Uterus (tissue), 4 donors: ENCODE results near the gene TRAF5. TPM values are rescaled to one million over a fixed set of nuclear protein-coding genes. Genes with fewer than 3 reads are reported as not detected.
A peak's percentile ranks its signal among the peaks of the same experiment; 100 is the strongest.

Source experiments
- DNase-seq, 2 donors: peaks; one replicate each; pipeline ENCODE4 v3.0.0-alpha.2; 2019 to 2020
- H3K27ac ChIP-seq, 2 donors: fragments of 200-600 bp; sonication (generic); 1 replicate in 1 of 2; 2 replicates in 1 of 2; pipeline ENCODE4 v1.5.1; 2016 to 2018
- H3K27me3 ChIP-seq, 2 donors: fragments of 200-600 bp; sonication (generic); one replicate each; pipeline ENCODE4 v1.5.1; 2018 to 2019; ENCODE audit warnings: control low read depth in 1 of 2
- H3K36me3 ChIP-seq, 2 donors: fragments of 200-600 bp; sonication (generic); one replicate each; pipeline ENCODE4 v1.5.1; 2019; ENCODE audit warnings: control low read depth in 1 of 2
- H3K4me1 ChIP-seq, 2 donors: fragments of 200-600 bp; sonication (generic); one replicate each; pipeline ENCODE4 v1.5.1; 2018 to 2019; ENCODE audit warnings: control low read depth in 1 of 2
- H3K4me3 ChIP-seq, 2 donors: fragments of 200-600 bp; sonication (generic); 1 replicate in 1 of 2; 2 replicates in 1 of 2; pipeline ENCODE4 v1.5.1; 2018 to 2019; ENCODE audit warnings: mild to moderate bottlenecking in 1 of 2
- H3K9me3 ChIP-seq, 2 donors: fragments of 200-600 bp; sonication (generic); one replicate each; pipeline ENCODE4 v1.5.1; 2019; ENCODE audit warnings: control low read depth in 1 of 2
- CTCF ChIP-seq, 4 experiments: fragments of 200-600 bp in 2 of 4; fragments of 450-650 bp in 2 of 4; sonication (generic) in 2 of 4; IDR thresholded peaks; one replicate each; pipeline ENCODE4 v1.5.1; 2016 to 2019; ENCODE audit warnings: antibody characterized with exemption in 4 of 4, mild to moderate bottlenecking in 2 of 4, moderate library complexity in 1 of 4
- POLR2A ChIP-seq, 2 donors: fragments of 450-650 bp; IDR thresholded peaks; one replicate each; pipeline ENCODE4 v1.6.1; 2016; ENCODE audit warnings: antibody characterized with exemption in 2 of 2, mild to moderate bottlenecking in 1 of 2, moderate library complexity in 1 of 2
- intact Hi-C: fragments of 100-400 bp; cut with DNase I; formaldehyde crosslinking; loops from one replicate; pipeline ENCODE4 v1.15.1; 2023; ENCODE audit warnings: low total_unique reads
- total RNA-seq, 4 donors: library from RNA; depleted of rRNA in 3 of 4; stranded (reverse); fragments of >200 nt in 3 of 4; gene quantifications; one replicate each; pipeline versions ENCODE4 v1.1.0 to v1.2.4, GENCODE V29; 2014 to 2023
- donor health status: DM: yes; HTN: yes; CAD: no.

TRAF5 gene
- total RNA-seq, 4 donors from 2014 or later = 17.1 to 98.6 (median 53.3) TPM

- intact Hi-C loops = no loop called here
- no peak for TF ChIP-seq CTCF (IDR thresholded peaks at IDR 0.05)
- peak in 1 of 2 donors; percentile 2 for TF ChIP-seq POLR2A (IDR thresholded peaks at IDR 0.05)
- H3K27me3 ChIP-seq = no peaks in the 10 kb centered on the region
- peak; percentile 31 to 46 for DNase-seq
- peak overlapping the region; percentile 51 to 89 for H3K4me3 ChIP-seq
- peak overlapping the region; percentile 87 to 88 for H3K27ac ChIP-seq
- peaks cover 0 to 8% of the 10 kb centered on the region in 2 donors for H3K4me1 ChIP-seq
- H3K9me3 ChIP-seq = no peaks in the 10 kb centered on the region
- H3K36me3 ChIP-seq = no peaks in the 10 kb centered on the region
These were observed 801 bp downstream of the TRAF5 start for GRCh38 chr1:211327346-211327921.

GRCh38 chr1:211328084-211328694, 1.6 kb downstream of the TRAF5 start:
- Histone ChIP-seq H3K27ac (peak overlapping the region; percentile 87 to 88), H3K9me3 (no peaks in the 10 kb centered on the region), H3K36me3 (no peaks in the 10 kb centered on the region), H3K4me1 (peaks cover 0 to 8% of the 10 kb centered on the region in 2 donors), H3K4me3 (peak overlapping the region; percentile 51 to 89), H3K27me3 (no peaks in the 10 kb centered on the region)
- no peak for DNase-seq
- intact Hi-C loops = no loop called here
- TF ChIP-seq POLR2A (IDR thresholded peaks at IDR 0.05) = no peak
- no peak for TF ChIP-seq CTCF (IDR thresholded peaks at IDR 0.05)

- H3K4me1 ChIP-seq = peaks cover 0 to 8% of the 10 kb centered on the region in 2 donors
- no peak for TF ChIP-seq POLR2A (IDR thresholded peaks at IDR 0.05)
- TF ChIP-seq CTCF (IDR thresholded peaks at IDR 0.05) = no peak
- H3K9me3 ChIP-seq = no peaks in the 10 kb centered on the region
- no peaks in the 10 kb centered on the region for H3K36me3 ChIP-seq
- no peaks in the 10 kb centered on the region for H3K27me3 ChIP-seq
- no peak for DNase-seq
- H3K27ac ChIP-seq = no peak overlapping the region
- intact Hi-C loops = no loop called here
- H3K4me3 ChIP-seq = no peak overlapping the region
These were observed 2.3 kb downstream of the TRAF5 start for GRCh38 chr1:211328866-211329475.

GRCh38 chr1:211329764-211330201, 3.1 kb downstream of the TRAF5 start:
- peaks cover 0 to 8% of the 10 kb centered on the region in 2 donors for H3K4me1 ChIP-seq
- intact Hi-C loops = no loop called here
- H3K36me3 ChIP-seq = no peaks in the 10 kb centered on the region
- DNase-seq = no peak
- no peaks in the 10 kb centered on the region for H3K27me3 ChIP-seq
- TF ChIP-seq CTCF (IDR thresholded peaks at IDR 0.05) = no peak
- no peak for TF ChIP-seq POLR2A (IDR thresholded peaks at IDR 0.05)
- H3K4me3 ChIP-seq = no peak overlapping the region
- no peak overlapping the region for H3K27ac ChIP-seq
- H3K9me3 ChIP-seq = no peaks in the 10 kb centered on the region

- Histone ChIP-seq H3K9me3 (no peaks in the 10 kb centered on the region), H3K36me3 (no peaks in the 10 kb centered on the region), H3K27me3 (no peaks in the 10 kb centered on the region), H3K4me3 (no peak overlapping the region), H3K4me1 (peaks cover 0 to 8% of the 10 kb centered on the region in 2 donors), H3K27ac (no peak overlapping the region)
- intact Hi-C loops = no loop called here
- no peak for DNase-seq
- TF ChIP-seq POLR2A (IDR thresholded peaks at IDR 0.05) (no peak), CTCF (IDR thresholded peaks at IDR 0.05) (no peak)
These were observed 3.8 kb downstream of the TRAF5 start for GRCh38 chr1:211330282-211330936.
